Hematopoietic multipotent progenitor cell treated with erythropoietin and hydrocortisone succinate and interleukin-3 and kit ligand, for 6 days (in vitro differentiated cells): ENCODE measurements around the gene CAVIN1.
A peak's percentile ranks its signal among the peaks of the same experiment; 100 is the strongest.
"Not testable (repeated sequence)": the region's sequence is repeated elsewhere in the genome, so short reads cannot be mapped to it uniquely, and the experiment has no call there.

Experiments
- DNase-seq: peaks from one replicate; pipeline ENCODE4 v3.0.0-alpha.2; 2015

The CAVIN1 gene

DNA sequence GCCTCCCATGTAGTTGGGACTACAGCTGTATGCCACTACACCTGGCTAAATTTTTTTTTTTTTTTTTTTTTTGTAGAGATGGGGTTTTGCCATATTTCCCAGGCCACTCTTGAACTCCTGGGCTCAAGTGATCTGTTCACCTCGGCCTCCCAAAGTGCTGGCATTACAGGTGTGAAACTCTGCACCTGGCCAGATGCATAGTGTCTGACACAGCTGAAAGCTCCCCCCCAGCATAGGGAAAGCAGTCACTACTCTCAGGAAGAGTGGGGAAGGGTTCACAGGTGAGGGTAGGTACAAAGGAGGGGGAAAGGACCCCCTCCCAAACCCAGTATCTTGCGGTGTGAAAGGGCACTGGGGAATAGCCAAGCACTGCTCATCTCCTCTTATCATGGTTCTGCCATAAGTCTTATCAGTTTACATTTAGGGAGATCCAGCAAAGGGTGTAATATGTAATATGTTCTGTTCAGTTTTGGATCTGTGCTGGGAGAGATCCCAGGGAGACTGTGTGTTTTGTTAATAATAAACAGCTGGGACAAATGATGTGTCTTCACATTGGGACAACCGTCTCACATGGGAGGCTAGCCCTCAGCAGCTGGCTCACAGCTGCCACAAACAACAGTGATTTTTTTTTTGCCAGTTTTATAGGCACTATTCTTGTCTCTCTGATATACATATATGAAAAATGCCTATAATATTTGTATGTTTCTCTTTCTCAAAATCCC, 6.8 kb upstream of the CAVIN1 start:
- peak; percentile 39 for DNase-seq

DNA sequence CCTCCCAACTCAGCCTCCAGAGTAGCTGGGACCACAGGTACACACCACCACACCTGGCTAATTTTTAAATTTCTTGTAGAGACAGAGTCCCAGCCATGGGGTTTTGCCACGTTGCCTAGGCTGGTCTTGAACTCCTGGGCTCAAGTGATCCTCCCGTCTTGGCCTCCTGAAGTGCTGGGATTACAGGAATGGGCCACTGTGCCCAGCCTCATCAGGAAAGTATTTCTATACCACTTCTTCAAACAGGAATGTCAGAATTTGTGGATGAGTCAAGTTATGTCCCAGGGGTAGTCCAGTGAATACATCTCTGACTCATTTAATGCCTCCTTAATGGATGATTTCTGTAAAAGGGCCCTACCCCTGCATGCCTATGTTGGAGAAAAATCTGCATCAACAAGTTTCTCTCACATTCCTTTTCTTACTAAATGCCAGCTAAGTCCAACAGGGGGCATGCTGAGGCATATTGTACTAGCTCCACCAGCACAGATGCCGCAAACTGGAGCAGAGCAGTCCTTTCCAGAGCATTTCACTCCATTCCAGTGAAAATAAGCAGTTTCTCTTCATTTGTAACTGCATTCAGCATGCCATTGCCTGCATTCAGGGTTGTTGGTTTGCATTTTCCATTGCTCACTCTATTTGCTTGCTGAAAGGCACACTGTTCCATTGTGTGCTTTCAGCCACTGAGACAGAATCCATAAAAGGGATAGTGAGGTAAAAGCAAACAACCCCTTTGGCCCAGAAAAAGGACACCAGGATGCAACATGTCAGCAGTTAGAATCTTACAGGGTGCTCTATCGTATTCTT, 5.3 kb upstream of the CAVIN1 start:
- peak; percentile 86 for DNase-seq

DNA sequence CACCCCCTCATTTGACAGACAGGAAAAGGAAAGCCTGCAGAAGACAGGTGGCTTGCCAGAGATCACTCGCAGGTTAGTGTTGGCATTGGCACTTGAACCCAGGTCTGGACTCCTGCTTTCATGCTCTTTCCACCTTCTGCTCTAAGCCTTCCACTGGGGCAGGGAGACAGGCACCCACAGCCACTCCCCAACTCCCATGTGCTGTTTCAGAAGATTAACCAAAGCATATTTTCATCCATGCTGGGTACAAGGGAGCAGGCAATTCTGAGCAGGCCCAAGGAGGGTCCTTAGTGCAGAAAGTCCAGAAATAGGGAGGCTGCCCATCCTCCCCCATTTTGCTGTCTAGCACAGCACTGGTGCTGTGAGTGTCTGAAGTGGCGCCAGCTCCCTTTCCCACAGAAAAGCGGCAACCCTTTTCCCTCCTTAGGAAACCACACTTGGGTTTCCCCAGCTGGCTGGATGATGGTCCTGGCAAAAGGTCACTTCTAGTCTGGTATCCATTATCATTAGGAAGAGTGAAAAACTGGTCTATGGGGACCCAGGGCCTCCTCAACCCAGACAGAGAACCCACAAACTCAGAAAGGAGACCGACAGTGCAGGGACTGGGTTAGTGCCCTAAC, 2.0 kb upstream of the CAVIN1 start:
- no peak for DNase-seq

DNA sequence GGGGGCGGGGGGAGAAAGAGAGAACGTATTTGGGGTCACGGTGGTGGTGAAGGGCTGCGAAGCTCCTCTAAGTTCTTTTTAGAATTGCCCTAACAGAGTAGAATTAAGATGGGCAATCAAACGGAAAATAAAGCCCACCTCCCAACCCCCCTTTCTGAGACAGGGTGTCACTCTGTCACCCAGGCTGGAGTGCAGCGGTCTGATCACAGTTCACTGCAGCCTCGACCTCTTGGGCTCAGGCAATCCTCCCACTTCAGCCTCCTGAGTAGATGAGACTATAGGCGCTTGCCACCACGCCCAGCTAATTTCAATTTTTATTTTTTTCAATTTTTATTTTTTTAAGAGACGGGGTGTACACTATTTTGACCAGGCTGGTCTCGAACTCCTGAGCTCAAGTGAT, 710 bp upstream of the CAVIN1 start:
- no peak for DNase-seq

DNA sequence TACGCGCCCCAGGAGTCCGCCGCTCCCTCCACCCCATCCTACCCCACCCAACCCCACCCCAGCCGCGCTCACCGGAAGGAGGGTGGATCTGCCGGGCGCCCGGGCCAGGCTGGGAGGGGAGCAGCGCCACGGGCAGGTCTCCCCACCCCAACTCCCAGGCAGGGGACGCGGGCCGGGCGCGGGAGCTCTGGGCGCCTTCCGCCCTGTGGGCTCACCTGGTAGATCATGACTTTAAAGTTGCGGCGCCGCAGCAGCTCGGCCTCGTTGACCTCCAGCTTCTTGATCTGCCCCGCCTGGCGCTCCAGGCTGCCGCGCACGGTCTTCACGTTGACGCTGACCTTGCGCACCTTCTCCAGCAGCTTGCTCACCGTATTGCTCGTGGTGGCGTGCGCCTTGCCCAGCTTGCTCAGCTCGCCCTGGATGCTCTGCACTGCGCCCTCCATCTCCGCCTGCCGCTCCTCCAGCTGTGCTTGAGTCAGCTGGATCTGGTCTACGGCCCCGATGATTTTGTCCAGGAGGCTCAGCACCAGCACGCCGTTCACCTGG, 571 bp downstream of the CAVIN1 start:
- DNase-seq = peak; percentile 51

DNA sequence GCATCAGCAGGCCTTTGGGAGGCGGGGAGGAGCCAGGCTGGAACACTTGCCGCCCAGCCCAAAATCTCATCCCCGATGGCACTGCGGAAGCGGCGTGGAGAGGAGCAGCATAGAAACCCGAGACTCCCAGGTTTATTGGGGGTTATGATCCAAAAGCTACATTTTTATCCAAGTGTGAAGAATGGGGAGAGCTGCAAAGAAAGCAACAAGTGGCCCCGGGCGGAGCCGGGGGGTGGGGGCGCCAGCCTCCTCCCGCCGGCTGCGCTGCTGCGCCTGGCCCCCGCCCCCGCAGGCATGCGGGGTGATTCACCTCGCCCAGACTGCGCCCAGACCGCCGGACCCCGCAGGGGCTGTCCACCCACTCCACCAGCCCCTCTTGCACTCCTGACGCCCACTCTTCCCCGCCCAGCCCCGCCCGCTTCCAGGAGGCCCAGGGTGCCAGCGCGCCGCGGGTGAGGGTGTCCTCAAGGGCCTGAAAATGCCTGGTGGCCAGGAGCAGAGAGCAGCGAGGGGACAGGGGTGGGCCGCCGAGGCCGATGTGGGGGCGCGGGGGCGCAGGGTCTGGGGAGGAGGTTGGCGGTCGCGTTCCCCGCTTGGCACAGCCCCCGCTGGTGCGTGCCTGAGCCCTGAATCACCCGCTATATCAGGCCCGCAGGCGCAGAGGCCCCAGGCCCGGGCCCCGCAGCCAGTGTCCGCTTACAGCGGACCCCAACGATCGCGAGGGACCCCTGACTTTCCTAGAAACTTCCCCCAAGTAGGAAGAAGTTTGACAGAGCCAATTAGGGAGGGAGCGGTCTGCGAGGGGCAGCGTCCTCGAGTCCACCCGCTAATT, 1.3 kb downstream of the CAVIN1 start:
- DNase-seq = peak; percentile 39

DNA sequence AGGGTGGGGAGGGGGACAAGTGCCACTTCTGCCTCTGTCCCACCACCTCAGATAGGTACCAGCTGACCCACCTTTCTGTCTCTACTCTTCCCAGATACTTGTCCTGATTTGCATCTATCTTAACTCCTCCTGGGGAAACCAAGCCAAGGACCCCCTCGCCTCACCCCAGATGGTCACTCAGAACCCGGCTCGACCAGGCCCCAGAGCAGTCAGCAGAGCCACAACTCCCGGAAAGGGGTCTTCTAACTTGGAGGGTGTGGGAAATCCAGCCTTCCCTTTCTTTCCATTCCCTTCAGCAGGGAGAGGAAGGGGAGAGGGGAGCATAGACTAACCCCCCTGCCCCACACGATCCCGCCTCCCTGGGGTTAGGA, 1.9 kb downstream of the CAVIN1 start:
- no peak for DNase-seq

DNA sequence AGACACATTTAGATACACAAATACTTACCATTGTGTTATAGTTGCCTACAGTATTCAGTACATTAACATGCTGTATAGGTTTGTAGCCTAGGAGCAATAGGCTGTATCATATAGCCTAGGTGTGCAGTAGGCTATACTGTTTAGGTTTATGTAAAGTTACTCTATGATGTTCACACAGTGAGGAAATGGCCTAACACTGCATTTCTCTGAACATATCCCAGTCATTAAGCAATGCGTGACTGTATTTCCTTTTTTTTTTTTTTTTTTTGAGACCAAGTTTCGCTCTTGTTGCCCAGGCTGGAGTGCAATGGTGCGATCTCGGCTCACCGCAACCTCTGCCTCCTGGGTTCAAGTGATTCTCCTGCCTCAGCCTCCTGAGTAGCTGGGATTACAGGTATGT, 5.1 kb downstream of the CAVIN1 start:
- not testable (repeated sequence) for DNase-seq

DNA sequence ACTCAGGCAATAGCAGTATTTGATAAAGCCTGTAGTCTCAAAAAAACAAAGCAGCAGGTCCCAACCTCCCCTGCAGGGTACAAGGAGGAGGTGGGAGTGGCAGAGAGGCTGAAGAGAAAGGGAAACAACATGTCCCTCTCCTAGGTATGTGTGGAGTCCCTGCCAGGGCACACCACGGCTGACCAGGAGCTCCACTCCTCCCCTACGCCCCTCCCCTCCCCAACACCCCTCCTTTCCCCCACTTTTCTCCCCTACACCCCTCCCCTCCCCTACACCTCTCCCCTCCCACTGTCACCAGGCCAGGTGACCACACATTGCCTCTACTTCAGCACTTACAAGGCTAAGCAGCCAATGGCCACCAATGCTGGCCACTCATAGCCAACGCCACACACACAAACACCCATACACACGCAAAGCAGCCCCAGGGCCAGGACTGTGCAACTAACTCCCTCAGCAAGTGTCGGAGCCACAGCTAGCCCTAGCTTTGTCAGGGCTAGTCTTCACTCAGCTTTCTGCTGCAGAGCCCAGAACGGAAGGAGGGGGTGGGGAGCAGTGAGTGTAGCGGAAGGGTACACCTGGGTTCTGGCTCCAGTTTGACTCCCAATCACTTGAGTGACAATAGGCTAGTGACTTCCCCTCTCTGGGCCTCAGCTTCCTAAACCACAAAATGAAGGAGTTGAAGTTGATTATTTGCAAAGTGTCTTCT, 8.2 kb downstream of the CAVIN1 start:
- DNase-seq = peak; percentile 59

DNA sequence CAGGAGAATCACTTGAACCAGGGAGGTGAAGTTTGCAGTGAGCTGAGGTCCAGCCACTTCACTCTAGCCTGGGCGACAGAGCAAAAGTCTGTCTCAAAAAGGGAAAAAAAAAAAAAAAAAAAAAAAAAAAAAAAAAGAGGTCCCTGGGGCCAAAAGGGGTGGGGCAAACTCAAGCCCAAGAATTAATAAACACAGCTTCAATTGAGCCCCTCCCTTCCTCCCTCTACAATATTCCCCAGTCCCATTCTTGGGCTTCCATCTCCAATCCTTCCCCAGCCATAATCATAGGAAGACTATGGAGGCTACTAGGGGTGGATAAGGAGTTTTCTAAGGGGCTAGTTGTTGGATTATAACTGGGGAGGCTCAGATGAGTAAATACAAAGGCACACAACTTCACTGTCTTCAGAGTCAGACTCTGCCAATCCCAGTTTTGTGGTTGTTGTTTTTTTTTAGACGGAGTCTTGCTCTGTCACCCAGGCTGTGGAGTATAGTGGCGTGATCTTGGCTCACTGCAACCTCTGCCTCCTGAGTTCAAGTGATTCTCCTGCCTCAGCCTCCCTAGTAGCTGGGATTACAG, 9.5 kb downstream of the CAVIN1 start:
- no peak for DNase-seq

DNA sequence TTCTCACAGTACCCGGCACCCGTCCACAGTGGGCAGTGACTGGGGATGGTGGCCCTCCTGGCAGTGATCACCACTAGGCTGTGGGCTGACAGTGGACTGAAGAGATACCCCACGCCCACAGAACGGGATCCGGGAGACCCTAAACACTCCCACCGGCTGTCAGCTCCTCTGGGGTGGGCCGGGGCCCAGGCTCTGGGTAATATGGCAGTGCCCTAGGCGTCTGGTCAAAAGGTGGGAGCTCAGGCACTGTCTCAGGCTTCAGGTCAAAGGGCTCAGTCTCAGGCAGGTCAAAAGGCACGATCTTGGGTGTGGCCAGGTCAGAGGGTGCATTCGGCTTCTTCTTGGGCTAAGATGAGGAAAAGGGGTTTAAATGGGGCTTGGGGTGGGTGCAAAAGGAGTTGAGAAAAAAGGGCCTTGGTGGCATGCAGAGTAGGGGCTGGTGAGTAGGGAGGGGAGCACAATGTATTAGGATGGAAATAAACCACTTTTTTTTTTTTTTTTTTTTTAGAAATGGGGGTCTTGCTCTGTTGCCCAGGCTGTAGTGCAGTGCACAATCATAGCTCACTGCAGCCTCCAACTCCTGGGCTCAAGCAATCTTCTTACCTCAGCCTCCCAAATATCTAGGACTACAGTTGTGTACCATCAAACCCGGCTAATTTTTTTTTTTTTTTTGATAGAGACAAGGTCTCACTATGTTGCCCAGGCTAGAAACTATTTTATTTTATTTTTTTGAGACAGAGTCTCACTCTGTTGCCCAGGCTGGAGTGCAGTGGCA, 11.0 kb downstream of the CAVIN1 start:
- no peak for DNase-seq

DNA sequence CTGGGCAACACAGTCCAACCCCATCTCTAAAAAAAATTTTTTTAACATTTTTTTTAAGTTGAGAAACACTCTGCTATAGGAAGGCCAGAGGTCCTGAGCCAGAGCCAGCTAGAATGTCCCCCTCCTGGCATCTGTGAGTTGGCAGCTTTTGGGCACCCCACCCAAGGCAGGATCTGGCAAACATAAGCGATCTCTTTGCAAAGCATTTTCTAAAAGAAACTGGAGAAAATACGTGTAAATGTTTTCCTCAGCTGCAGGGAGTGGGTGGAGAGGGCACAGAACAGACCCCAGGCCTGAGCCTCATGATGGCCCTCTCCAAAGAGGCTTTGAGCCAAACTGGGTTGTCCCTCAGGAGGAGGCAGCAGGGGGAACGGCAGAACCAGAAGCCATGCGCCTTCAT, 11.7 kb downstream of the CAVIN1 start:
- peak; percentile 41 for DNase-seq

DNA sequence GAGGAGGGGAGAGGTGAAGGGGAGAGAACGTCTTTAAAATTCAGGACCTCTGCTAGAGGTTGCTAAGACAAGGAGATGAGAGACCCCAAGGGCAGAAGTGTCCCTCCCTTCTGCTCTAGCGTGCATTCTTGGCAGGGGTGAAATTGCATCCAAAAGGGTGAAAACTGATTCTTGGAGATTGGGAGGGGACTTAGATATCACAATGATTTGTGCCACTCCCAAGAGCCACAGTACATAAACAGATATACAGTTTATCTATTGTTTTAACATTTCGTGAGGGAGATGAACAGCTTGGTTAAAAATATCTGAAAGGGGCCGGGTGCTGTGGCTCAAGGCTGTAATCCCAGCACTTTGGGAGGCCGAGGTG, 12.8 kb downstream of the CAVIN1 start:
- DNase-seq = peak; percentile 41

DNA sequence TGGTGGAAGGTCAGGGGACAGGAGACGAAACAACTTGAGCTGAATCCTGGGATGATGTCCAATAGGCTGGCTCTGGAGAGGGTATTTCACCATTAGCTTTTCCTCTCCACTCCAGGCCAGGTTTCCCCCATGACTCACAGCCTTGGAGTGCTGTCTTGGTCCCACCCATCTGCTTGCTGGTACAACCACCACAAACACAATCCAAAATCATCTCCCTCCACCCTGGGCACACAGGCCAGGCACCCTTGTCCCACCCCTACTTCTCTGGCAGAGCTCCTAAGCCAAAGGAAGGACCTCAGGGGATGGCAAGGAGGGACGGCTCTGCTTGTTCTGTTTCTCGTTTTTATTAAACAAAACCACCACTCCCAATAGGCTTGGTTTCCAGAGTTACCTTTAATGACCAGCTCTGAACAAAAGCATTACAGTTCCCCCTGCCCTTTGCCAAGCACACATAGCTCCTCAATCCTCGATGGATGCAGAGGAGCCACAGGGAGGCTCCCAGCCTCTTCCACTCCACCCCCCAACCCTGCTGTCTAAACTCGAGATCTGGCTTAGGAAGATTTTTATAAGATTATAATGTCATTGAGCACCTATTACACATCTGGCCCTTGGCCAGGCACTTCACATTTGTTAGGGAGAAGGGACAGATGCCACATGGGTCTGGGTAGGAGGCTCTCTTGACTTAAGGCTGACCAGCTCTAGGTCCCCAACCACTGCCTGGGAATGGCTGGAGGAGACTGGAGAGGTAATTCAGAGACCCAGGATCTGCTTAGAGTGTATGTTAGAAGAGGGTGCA, 13.3 kb downstream of the CAVIN1 start:
- DNase-seq = no peak

DNA sequence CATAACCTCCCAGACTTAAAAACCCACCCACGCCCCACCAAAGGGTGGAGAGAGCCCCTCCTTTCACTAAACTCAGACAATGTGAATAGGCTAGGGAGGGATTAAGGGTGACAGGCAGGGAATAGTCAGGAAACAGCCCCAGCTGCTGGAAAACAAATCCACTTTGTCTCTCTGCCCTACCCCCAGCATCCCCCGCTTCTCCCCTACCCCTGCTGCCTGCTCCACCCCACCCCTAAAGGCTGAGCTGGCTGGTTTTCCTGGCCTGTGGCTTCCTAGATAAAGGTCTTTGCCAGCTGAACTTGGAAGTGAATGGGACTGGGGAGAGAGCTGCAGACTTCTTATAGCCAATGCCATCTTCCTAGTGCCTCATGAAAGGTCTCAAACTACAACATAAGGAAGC, 15.0 kb downstream of the CAVIN1 start:
- DNase-seq = no peak

DNA sequence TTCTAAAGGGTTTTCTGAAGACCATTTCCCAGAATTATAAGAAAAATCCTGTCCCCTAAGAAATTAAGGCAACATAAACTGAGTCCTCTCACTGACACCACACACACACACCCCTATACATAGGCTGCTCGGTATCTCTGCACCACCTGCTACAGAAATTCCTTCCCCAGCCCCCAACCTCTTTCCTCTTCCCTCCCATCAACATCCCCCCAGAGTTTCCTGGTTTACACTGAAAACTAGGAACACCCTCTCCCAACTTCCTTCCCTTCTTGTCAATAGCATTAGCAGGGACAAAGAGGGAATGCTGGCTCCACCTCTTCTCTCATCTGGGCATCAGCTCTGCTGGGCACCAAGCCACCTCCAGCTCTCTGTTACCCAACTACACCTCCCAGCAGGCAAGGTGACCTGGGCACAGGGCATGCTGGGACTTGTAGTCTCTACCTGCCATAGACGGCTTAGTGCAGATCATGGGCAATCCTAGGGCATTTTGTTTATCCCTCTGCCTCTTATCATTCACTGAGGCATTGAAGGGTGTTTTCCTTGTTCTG, 15.7 kb downstream of the CAVIN1 start:
- peak; percentile 92 for DNase-seq

DNA sequence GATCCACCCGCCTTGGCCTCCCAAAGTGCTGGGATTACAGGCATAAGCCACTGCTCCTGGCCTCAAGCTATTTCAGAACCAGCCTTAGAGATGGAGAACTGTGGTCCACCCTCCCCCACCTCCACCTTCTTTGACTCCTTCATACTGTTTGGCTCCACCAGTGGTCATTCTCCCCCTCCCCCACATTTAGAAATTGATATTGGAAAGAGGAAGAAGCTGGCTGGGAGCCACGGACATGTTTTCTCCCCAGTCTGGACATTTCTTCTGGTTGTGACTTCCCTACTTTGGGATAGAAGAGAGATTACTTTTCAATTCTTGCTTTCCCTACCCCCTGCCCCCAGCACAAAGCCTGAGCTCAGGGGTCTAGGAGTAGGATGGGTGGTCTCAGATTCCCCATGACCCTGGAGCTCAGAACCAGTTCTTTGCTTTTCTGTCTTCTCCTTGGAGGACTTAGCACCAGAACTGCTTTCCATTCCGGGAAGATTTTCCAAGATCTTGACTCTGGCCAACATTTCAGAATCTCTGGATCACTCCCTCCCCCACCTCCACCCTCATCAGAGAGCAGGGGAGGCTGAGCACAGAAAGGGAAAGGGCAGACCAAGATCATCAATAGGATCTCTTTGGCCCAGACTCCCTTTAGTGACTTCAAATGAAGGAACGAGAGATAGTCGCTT, 16.3 kb downstream of the CAVIN1 start:
- no peak for DNase-seq

DNA sequence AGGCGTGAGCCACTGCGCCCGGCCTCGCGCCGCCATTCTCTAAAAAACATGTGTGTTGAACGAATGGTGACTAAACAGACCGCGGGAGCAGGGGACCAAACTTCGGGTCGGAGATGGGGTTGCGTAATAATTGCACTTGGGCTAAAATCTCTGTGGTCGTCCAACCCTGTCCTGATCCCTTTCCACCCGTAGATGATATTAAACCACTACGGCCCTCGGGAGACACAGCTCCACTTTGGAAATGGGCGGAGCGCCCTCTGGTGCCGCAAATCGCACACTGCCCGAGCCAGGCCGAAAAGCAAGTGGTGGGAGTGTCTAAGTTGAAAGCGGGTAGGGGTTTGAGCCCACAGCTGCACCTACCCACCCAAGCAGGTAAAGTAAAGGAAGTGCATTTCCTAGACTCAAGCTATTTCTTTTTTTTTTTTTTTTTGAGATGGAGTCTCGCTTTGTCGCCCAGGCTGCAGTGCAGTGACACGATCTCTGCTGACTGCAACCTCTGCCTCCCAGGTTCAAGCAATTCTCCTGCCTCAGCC, 17.0 kb downstream of the CAVIN1 start:
- DNase-seq = peak; percentile 90

DNA sequence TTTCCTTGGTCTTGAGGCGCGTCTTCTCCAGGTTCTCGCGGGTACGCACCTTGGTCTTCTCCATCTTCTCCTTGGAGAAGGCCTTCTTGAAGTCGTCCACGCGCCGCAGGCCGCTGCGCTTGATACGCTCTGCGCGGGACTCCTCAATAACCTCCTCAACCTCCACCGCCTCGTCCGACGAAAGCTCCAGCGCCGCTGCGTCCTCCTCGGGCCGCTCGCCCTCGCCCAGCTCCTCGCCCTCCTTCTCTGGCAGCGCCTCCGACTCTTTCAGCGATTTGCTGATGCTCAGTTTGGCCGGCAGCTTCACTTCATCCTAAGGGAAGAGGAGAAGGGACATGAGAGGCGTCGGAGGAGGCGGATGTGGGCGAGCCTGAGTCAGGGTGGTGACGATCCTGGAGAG, 18.0 kb downstream of the CAVIN1 start:
- no peak for DNase-seq
